ENCODE measurements around the gene CENPS.
"Not testable (repeated sequence)": the region's sequence is repeated elsewhere in the genome, so short reads cannot be mapped to it uniquely, and the experiment has no call there.

CENPS gene

DNA sequence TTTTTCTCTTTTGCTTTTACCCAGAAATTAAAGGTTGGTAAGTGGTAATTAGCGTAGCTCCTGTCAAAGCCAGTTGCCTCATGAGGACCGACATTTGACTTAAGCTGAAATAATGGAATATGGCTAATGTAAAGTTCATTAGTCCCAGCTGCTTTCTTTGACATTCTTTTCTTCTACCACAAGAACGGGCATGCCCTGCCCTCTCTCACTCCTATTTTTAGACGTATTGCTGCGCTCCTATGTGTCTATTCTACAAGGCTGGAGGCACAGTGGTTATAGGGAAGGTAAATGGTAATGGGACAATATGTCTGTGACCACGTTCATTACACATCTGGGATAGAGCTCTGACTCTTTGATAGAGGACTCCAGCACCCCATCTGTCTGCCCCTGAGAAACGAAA lies 26.4 kb downstream of the CENPS start:
- peak; percentile 61 for DNase-seq

DNA sequence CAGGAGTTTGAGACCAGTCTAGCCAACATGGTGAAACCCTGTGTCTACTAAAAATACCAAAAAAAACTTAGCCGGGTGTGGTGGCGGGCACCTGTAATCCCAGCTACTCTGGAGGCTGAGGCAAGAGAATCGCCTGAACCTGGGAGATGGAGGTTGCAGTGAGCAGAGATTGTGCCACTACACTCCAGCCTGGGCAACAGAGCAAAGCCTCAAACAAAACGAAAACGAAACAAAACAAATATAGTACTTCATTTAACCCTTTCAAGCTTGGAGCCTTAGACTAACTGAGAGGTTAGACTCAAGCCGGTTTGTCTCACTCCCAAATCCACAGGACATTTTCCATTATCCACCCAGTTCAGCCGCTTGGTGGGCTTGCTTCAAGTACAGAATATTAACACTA lies 27.2 kb downstream of the CENPS start:
- not testable (repeated sequence) for DNase-seq

DNA sequence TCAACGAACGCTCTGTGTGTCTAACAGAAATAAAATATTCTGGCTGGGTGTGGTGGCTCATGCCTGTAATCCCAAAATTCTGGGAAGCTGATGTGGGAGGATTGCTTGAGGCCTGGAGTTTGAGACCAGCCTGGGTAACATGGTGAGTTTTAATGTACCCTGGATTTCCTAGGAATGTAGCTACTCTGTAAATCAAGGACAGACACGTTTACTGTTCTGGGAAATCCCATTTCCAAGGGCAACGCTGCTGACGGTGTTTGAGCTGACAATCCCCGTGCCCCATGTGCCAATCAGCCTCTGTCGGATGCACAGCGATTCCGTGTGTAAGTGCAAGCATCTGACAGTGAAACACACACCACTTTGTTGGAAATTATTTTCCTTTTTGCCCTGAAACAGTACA lies 27.6 kb downstream of the CENPS start:
- DNase-seq: no peak

DNA sequence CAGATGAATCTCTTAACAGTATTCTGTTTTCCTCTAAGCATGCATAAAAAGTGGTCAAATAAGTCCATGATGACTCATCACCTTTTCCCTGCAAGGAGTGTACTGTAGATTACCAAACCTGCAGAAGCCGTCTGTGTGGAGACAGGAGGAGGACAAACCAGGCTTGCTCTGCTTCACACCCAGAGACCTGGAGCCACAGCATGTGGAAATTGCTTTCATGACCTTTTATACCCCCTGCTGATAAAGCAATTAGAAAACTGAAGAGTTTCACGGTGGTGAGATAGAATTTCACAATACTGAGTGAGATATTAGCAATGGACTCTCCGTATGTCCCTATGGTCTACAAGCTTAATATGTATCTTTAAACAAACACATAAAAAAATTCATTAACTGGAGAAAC lies 29.0 kb downstream of the CENPS start:
- DNase-seq: no peak

DNA sequence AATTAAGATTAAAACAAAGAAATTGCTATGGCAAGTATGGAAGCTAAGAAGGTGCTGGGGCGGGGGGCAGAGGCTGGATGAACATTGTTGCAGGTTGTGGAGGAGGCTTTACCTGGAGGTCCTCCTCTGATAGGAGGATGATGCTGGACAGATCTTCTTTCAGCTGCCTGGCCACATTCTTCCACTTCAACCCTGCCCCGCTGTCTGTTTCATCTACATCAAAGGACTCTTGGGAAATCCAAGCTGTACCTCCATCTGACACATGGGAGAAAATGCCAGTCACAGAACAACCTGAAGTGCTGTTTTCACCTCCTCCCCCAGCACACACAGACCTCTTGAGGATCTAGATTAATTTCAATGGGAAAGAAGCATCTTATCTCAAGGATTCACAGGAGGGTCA lies 36.8 kb downstream of the CENPS start:
- DNase-seq: no peak

DNA sequence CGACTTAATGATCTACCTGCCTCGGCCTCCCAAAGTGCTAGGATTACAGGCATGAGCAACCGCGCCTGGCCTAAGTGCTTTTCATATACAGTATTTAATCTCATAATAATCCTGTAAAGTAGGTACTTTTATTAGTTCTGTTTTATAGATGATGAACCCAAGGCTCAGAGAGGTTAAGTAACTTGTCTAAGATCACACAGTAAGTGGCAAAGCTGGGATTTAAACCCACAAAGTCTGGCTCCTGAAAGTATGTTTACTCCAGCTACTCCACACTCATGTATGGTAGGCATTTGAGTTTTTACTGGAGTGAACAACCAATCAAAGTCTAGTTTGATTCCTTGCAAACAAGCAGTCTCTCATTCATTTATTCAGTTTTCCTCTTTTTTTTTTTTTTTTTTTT lies 39.8 kb downstream of the CENPS start:
- no peak for DNase-seq

DNA sequence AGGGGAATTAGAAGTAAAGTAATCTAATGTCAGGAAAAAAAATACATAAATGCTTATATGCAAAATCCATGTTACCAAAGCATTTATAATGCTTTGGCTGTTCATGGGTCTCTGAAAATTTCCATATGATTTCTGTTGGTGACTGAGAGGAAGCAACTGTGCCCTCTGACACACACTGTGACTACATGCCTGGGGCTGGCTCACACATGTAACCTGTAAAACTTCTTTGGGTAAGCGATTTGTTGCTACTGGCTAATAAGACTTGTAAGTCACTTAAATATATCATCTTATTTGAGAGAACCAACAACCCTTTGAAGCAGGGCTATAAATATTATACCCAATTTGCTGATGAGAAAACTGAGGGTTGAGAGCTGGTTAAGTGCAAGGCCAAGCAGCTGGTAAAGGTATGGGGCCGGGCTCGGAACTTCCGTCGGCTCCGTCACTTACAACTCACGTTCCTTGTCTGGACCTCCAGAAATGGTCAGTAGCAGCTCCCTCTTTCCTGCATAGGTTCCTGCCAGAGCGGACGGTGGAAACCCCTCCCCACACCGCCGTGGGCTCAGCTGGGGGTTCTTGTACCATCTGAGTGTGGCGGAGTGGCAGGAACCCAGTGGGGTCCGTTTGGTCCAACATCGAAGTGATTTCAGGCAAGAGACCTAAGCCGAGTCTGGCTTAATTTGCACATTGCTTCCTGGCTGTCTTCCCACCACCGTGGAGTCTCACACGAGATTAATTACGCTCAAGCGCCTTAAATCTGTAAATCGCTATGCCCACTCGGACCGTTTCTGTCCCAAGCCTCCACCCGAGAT lies 41.4 kb downstream of the CENPS start:
- no peak for DNase-seq

DNA sequence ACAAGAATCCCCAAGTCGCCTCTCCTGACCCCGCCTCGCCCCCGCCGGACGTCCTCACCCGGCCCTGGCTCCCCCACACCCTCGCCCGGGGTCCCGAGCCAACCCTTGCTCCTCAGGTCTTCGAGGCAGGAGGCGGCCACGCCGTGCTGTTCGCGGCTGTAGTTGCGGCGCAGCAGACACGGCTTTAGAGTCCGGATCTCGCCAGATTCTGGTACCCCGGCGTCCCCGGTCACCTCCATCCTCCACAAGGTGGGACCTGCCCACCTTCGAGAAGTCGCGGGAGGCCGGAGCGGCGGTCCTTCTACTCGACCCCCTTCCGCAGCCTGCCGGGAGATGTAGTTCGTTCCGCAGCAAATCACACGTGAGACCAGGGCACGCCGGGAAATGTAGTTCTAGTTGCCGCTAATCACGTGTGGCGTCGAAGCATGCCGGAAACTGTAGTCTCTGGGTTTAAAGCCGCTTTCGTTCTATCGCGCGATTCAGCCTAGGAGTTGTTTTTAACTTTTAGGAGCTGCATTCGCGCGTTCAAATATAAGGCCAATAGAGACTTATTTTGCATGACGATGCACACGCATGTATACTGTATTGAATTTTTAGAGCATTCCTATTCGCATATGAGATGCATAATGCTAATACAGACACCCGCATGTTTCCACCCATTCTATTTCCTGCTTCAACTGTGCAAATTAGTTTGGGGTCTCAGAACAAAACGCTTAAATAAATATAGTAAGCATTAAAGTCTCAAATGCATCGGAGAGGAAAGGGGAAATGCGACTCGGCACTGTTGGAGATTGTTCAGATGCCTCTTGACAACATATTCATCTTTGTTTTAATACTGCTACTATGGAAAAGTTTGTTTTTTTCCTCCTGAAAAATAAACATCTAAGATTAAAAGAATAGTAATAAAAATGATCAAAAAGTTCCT lies 42.2 kb downstream of the CENPS start, which contains the start of gene DFFA:
TSS of gene DFFA (minus strand) at position 310 of the 925 bp plus-strand sequence. CDS start at position 239, 71 bp downstream.
- peak; percentile 99 for DNase-seq

DNA sequence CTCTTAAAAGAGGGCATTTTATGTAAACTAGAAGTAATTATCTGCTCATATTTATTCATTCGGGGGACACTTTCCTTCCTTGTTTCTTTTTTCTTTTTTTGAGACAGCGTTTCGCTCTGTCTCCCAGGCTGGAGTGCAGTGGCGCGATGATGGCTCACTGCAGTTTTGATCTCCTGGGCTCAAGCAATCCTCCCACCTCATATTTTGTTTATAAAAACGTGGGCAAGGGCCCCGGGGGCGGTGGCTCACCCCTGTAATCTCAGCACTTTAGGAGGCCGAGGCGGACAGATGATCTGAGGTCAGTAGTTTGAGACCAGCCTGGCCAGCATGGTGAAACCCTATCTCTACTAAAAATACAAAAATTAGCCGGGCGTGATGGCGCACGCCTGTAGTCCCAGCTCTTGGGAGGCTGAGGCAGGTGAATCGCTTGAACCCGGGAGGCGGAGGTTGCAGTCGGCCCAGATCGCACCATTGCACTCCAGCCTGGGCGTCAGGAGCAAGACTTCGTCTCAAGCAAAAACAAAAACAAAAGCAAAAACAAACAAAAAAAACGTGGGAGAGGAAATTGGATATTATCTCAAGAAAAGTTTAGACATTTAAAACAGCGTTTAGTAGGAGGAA lies 43.0 kb downstream of the CENPS start:
- DNase-seq: no peak

DNA sequence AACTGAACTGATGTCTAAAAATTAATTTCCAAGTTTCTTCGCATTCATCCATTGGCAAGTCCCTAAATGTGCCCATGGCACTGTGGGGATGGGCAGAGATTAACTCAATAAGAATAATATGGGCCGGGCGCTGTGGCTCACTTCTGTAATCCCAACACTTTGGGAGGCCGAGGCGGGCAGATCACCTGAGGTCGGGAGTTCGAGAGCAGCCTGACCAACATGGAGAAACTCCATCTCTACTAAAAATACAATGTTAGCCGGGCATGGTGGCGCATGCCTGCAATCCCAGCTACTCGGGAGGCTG lies 44.0 kb downstream of the CENPS start:
- DNase-seq: not testable (repeated sequence)

DNA sequence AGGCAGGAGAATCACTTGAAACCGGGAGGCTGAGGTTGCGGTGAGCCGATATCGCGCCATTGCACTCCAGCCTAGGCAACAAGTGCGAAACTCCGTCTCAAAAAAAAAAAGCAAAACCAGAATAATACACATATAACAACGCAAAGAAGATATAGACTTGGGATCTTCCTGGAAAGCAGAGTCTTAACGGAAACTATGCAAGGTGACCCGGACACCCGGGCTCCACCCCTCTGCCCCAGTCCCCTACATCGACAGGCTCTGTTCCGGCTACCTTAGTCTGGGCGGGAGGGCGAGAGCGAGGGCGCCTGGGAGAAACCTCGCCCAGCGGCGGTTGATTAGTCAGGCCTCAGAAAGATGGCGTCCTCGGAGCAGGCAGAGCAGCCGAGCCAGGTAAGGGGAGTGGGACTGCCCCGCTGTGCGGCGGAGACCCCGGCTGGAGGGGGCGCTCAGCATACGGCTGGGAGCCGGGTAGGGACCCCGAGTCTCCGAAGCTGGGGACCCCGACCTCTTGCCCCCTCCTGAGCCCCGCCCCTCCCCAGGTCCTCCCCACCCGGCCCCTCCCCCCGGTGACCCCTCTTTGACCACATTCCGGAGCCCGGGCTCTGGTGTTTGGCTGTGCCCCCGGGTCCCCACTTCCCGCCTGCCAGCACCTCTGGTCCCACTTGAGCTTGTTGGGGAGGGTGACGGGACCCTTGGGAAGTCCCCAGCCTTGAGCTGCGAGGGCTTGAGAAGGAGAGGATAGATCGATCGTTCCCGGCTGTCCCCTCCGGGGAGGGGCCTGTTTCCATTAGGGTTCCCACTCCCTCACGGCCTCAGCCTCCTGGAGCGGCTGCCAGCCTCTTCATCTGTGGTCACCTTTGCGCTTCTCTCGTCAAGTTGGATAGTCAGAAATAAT lies 44.6 kb downstream of the CENPS start, which contains the start of gene PEX14:
TSS of gene PEX14 (plus strand) at position 338 of the 895 bp plus-strand sequence. CDS start at position 355, 17 bp downstream.
- peak; percentile 95 for DNase-seq

DNA sequence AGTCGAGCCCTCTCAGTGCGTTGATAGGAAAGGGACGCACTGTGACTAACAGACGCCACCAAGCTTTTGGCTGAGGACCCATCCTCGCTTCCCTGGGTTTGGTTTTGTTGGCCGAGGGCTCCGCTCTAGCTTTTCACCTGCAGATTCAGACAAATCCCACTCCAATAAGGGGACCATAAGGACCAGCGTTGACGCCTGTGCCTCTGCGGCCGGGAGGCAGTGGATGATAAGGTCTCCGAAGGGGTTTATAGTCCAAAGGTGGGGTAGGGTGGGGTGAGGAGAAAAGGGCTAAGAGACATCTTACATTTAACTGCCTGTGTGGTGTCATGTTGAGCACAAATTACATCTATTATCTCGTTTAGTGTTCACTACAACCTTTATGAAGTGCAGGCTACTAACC lies 45.3 kb downstream of the CENPS start:
- no peak for DNase-seq

DNA sequence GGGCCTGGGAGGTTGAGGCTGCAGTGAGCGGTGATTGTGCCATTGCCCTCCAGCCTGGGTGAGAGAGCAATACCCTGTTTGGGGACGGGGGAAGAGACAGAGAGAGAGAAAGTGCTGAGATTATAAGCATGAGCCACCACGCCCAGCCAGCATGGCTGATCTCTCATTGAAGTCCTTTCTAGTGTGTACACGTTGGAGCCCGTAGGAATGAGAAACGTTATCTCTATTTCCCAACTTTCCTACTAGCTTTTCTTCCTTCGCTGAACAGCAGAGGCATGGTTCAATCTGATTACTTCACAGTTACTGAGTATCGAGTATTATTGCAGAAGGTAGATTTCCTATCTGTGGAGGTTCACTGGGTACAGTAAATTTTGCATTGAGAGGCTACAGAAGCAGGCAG lies 49.1 kb downstream of the CENPS start:
- DNase-seq: no peak

DNA sequence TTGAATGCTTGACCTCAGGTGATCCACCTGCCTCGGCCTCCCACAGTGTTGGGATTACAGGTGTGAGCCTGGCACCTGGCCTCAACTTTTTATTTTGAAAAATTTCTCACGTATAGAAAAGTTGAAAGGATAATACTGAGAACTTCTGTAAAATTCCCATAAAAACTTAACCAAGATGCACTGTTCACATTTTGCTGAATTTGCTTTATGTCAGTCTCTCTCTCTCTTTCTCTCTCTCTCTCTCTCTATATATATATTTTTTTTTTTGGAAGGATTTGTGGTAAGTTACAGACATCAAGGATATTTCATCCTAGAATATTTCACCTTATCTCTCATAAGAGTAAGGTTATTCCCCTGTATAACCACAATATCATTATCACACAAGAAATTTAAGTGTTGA lies 50.4 kb downstream of the CENPS start:
- DNase-seq: no peak

DNA sequence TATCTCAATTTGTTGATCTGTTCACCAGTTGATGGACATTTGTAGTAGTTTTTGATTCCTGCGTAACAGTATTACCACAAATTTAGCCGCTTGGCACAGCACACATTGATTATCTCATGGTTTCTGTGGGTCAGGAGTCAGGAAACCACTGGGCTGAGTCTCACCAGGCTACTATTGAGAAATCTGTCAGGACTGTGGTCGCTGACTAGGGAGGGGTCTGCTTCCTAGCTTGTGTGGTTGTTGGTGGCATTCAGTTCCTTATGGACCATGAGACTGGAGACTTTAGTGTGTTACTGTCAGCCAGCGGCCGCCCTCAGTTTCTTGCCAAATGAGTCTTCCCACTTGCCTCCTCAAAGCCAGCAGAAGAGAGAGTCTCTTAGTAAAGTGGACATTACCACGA lies 54.3 kb downstream of the CENPS start:
- DNase-seq: no peak

DNA sequence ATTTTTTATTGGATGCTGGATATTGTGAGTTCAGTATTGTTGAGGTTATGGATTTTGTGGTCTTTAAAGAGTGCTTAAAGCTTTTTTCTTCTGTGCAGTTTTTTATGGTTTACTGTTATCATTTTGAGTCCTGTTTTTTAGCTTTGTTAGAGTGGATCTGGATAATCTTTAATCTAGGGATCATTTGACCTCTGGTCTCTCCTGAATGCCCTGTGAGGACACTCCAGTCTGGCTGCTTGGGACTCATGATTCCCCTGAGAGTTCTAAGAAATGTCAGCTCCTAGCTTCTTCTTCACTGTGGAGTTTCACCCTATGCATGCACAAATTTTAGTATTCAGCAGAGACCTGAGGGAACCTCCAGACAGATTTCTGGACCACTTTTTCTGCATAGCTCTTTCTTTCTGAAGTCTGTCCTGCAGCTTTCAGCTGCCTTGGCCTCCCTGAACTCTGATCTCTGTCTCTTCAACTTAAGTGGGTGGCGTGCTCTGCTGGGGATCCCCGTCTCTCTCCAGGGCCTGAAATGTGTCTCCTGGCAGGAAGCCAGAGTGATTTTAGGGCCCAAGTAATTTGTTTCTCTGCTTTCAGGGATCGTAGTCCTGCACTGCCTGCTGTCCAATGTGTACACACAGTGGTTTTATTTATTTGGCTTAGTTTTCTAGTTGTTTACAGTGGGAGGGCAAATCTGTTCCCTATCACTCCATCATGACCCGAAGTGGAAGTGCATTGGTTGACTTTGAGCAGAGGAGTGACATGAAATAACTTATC lies 59.2 kb downstream of the CENPS start:
- DNase-seq: no peak

DNA sequence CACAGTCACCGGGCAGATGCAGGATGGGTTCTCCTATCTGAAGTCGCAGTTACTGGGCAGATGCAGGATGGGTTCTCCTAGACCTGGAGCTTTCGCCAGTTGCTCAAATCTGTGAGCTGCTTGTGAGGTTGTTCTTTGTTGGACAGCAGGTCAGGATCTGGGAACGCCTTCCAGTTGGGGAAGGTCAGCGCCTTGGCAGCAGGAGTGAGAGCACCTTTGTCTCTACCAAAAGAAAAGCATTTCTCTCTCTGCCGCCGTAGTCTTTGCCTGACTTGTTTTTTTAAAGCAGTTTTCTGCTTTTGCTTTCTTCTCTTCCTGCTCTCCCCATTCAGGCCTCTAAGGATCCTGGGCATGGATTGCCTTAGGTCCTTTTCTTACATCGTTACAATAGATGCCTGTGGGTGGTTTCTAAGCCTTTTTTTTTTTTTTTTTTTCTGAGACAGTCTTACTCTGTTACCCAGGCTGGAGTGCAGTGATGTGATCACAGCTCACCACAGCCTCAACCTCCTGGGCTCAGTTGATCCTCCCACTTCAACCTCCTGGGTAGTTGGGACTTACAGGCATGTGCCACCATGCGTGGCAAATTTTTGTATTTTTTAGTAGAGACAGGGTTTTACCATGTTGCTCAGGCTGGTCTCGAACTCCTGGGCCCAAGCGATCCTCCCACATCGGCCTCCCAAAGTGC lies 60.2 kb downstream of the CENPS start:
- no peak for DNase-seq
